ENCODE data around the gene IFRD2.

Gene IFRD2

GRCh38 chr3:50270422-50271224 lies 21.6 kb downstream of the IFRD2 start:
- no peak for TF ChIP-seq CTCF (IDR thresholded peaks at IDR 0.05)

GRCh38 chr3:50269977-50270413 lies 22.2 kb downstream of the IFRD2 start:
- no peak overlapping the region for H3K4me3 ChIP-seq (ENCODE audit: low read depth in 1 of 2, low read length in 1 of 2)
- peaks cover 62% of the 10 kb centered on the region for H3K27me3 ChIP-seq
- H3K4me1 ChIP-seq (ENCODE audit: control insufficient read depth in 1 of 2, insufficient read depth in 1 of 2, low read depth in 1 of 2, low read length in 1 of 2) = peaks cover 21 to 25% of the 10 kb centered on the region in 2 experiments
- no peak overlapping the region for H3K27ac ChIP-seq
- TF ChIP-seq CTCF (IDR thresholded peaks at IDR 0.05) = no peak
- H3K9me3 ChIP-seq = no peaks in the 10 kb centered on the region
- no peaks in the 10 kb centered on the region for H3K36me3 ChIP-seq

More at GRCh38 chr3:50270422-50271224, 21.6 kb downstream of the IFRD2 start:
- Histone ChIP-seq H3K4me3 (ENCODE audit: low read depth in 1 of 2, low read length in 1 of 2) (no peak overlapping the region), H3K9me3 (no peaks in the 10 kb centered on the region), H3K27ac (no peak overlapping the region), H3K27me3 (peaks cover 62% of the 10 kb centered on the region), H3K36me3 (no peaks in the 10 kb centered on the region), H3K4me1 (ENCODE audit: control insufficient read depth in 1 of 2, insufficient read depth in 1 of 2, low read depth in 1 of 2, low read length in 1 of 2) (peaks cover 21 to 31% of the 10 kb centered on the region in 2 experiments)

- H3K27me3 ChIP-seq = peaks cover 62% of the 10 kb centered on the region
- no peak for TF ChIP-seq CTCF (IDR thresholded peaks at IDR 0.05)
- no peak overlapping the region for H3K4me3 ChIP-seq (ENCODE audit: low read depth in 1 of 2, low read length in 1 of 2)
- peaks cover 19 to 20% of the 10 kb centered on the region in 2 experiments for H3K4me1 ChIP-seq (ENCODE audit: control insufficient read depth in 1 of 2, insufficient read depth in 1 of 2, low read depth in 1 of 2, low read length in 1 of 2)
- H3K36me3 ChIP-seq = no peaks in the 10 kb centered on the region
- no peak overlapping the region for H3K27ac ChIP-seq
- no peaks in the 10 kb centered on the region for H3K9me3 ChIP-seq
These were observed 22.8 kb downstream of the IFRD2 start for GRCh38 chr3:50269460-50269859.

- no peaks in the 10 kb centered on the region for H3K36me3 ChIP-seq
- H3K9me3 ChIP-seq = no peaks in the 10 kb centered on the region
- H3K27ac ChIP-seq = no peak within 1 kb of the TSS
- peaks cover 13 to 14% of the 10 kb centered on the region in 2 experiments for H3K4me1 ChIP-seq (ENCODE audit: control insufficient read depth in 1 of 2, insufficient read depth in 1 of 2, low read depth in 1 of 2, low read length in 1 of 2)
- TF ChIP-seq CTCF (IDR thresholded peaks at IDR 0.05) = no peak
- peaks cover 56% of the 10 kb centered on the region for H3K27me3 ChIP-seq
- no peak within 1 kb of the TSS for H3K4me3 ChIP-seq (ENCODE audit: low read depth in 1 of 2, low read length in 1 of 2)
These were observed 23.4 kb downstream of the IFRD2 start, which contains the start of gene SEMA3B for GRCh38 chr3:50268703-50269451. SEMA3B (plus strand) TSS chr3:50269147; CDS start chr3:50269241, 94 bp downstream.

GRCh38 chr3:50268276-50268675 lies 24.0 kb downstream of the IFRD2 start:
- Histone ChIP-seq H3K27ac (no peak overlapping the region), H3K4me3 (ENCODE audit: low read depth in 1 of 2, low read length in 1 of 2) (no peak overlapping the region), H3K36me3 (no peaks in the 10 kb centered on the region), H3K4me1 (ENCODE audit: control insufficient read depth in 1 of 2, insufficient read depth in 1 of 2, low read depth in 1 of 2, low read length in 1 of 2) (peaks cover 7 to 8% of the 10 kb centered on the region in 2 experiments), H3K27me3 (peaks cover 50% of the 10 kb centered on the region), H3K9me3 (no peaks in the 10 kb centered on the region)
- TF ChIP-seq CTCF (IDR thresholded peaks at IDR 0.05) = no peak
